ENCODE results near the gene CEL.

CEL gene

GRCh38 chr9:133113949-133114885 lies 52.4 kb downstream of the CEL start:
- no peak for DNase-seq (ENCODE audit: insufficient read length, low spot score)
- FAIRE-seq: no peak
- TF ChIP-seq CTCF (IDR thresholded peaks at IDR 0.05; ENCODE audit: insufficient read depth, missing control alignments): no peak

- FAIRE-seq (no peak), DNase-seq (ENCODE audit: insufficient read length, low spot score) (no peak)
- TF ChIP-seq CTCF (IDR thresholded peaks at IDR 0.05; ENCODE audit: insufficient read depth, missing control alignments): no peak
Measured at GRCh38 chr9:133114886-133115603, 53.3 kb downstream of the CEL start.

GRCh38 chr9:133115604-133116345 lies 54.0 kb downstream of the CEL start:
- DNase-seq (ENCODE audit: insufficient read length, low spot score): no peak
- no peak for FAIRE-seq
- TF ChIP-seq CTCF (IDR thresholded peaks at IDR 0.05; ENCODE audit: insufficient read depth, missing control alignments): no peak

- FAIRE-seq: no peak
- TF ChIP-seq CTCF (IDR thresholded peaks at IDR 0.05; ENCODE audit: insufficient read depth, missing control alignments): no peak
- no peak for DNase-seq (ENCODE audit: insufficient read length, low spot score)
Measured at GRCh38 chr9:133116346-133117231, 54.8 kb downstream of the CEL start.

GRCh38 chr9:133117271-133118178 lies 55.7 kb downstream of the CEL start:
- TF ChIP-seq CTCF (IDR thresholded peaks at IDR 0.05; ENCODE audit: insufficient read depth, missing control alignments): no peak
- no peak for FAIRE-seq
- no peak for DNase-seq (ENCODE audit: insufficient read length, low spot score)

GRCh38 chr9:133118179-133118520 lies 56.4 kb downstream of the CEL start:
- TF ChIP-seq CTCF (IDR thresholded peaks at IDR 0.05; ENCODE audit: insufficient read depth, missing control alignments): no peak
- DNase-seq (ENCODE audit: insufficient read length, low spot score) (no peak), FAIRE-seq (no peak)
